SK-N-MC (cell line): ENCODE data around the gene PFKP.

Source experiments
- EZH2 ChIP-seq: fragments of 200-600 bp; sonication (generic); IDR thresholded peaks from one replicate; pipeline ENCODE4 v1.6.1; 2017; ENCODE audit warnings: antibody characterized with exemption
- POLR2AphosphoS5 ChIP-seq: IDR thresholded peaks from 2 replicates; pipeline ENCODE4 v1.6.1; 2012; ENCODE audit warnings: mild to moderate bottlenecking, low read depth, low read length, borderline replicate concordance

GRCh38 chr10:3051692-3052091, 15.7 kb upstream of the PFKP start:
- TF ChIP-seq EZH2 (no peak), POLR2AphosphoS5 (no peak)
